HG03095 (cell line): ENCODE data around the gene MAPK10.
A peak's percentile ranks its signal among the peaks of the same experiment; 100 is the strongest.
"Not testable (repeated sequence)": the region's sequence is repeated elsewhere in the genome, so short reads cannot be mapped to it uniquely, and the experiment has no call there.

Experiments
- ATAC-seq: cut with Tn5 transposase; IDR thresholded peaks from one replicate; pipeline ENCODE4 v1.9.1; 2021; ENCODE audit warnings: moderate library complexity; ENCODE audit not compliant: unreplicated experiment

Gene MAPK10

DNA sequence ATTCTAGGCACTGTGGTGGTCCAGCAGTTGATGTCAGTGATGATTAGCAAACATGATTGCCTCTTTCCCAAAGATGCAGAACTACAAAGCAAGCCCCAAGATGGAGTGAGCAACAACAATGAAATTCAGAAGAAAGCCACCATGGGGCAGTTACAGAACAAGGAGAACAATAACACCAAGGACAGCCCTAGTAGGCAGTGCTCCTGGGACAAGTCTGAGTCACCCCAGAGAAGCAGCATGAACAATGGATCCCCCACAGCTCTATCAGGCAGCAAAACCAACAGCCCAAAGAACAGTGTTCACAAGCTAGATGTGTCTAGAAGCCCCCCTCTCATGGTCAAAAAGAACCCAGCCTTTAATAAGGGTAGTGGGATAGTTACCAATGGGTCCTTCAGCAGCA, 365.3 kb downstream of the MAPK10 start:
- no peak for ATAC-seq

GRCh38 chr4:85993641-85994040, 366.2 kb downstream of the MAPK10 start:
- no peak for ATAC-seq

DNA sequence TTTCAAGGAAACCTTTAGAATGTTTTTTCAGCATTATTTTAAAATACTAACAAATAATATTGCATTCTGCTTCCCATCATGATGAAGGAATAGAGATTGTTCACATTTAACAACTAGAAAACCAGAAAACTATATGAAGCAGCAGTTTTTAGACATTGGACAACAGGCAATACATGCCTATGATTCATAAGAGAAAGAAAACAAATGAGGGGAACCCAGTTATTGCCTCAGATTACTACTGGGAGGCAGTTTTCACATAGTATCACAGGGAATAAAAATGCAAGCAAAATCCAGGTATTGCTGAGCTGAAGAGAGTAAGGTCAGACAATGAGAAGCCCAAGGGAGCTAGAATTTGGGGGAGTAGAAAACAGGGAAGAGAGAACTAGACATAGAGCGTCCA, 373.6 kb downstream of the MAPK10 start:
- no peak for ATAC-seq

DNA sequence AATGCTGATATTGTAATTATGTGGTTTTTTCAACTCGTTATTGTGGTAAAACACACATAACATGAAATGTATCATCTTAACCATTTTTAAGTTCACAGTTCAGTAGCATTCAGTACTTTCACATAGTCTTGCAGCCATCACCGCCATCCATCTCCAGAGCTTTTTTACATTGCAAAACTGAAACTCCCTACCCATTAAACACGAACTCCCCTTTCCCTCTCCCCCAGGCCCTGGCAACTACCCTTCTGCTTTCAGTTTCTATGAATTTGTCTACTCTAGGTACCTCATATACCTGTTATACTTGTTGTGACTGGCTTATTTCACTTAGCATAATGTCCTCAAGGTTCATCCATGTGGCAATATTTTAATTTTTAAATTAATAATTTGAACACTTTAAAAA, 380.6 kb downstream of the MAPK10 start:
- ATAC-seq = peak; percentile 80

DNA sequence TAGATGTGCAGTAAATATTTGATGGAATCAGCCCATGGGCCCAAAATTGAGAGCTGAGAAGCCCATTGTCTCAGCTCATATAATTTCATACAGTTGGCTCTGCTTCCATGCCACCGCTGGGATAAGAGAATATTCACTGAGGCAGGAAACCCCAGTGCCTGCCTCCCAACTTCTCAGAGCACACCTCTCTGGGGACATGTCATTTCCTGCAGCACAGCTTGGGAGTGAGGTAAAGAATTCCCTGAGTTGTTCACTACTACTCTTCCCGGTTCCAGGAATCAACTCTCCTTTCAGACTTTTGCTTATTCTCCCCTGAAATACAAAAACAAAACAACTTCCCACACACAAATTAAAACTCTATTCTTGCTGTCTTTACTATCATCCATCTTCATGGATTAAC, 389.3 kb downstream of the MAPK10 start:
- no peak for ATAC-seq

DNA sequence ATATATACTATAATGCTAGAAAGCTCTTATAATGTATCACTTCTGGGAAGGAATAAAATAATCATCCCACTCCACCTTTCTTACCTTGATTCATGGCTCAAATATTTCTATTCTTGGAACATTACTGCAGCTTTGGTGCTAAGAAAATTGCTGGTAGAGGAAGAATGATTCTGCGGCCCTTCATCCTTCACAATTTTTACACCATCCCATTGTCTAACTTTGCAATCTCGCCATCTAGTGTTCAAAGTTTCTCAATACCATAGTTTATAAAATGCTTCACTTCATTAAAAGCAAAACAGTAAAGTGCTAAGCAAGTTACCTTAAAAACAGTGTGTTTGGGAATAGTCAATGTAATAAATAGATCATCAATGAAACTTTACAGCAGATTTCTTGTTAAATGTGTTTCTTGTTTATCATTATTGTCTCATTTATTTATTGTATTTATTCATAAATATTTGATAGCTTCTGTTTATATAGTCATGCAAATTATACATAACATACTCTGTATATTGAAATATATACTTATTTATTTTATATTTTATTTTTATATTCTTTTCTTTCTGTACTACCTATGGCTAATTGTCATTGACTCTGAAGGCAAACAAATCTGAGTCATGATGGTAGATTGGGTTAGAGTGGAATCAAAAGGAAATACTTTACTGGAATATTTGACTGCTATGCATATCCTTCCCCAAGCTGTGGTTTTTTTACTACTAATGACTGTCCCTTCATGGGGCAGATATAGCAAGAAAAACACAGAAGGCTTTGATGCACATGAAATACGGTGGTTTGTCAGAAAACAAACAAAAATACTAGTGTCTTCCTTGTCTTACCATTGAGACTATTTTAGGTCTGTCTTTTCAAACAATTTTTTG, 390.7 kb downstream of the MAPK10 start:
- ATAC-seq = no peak

DNA sequence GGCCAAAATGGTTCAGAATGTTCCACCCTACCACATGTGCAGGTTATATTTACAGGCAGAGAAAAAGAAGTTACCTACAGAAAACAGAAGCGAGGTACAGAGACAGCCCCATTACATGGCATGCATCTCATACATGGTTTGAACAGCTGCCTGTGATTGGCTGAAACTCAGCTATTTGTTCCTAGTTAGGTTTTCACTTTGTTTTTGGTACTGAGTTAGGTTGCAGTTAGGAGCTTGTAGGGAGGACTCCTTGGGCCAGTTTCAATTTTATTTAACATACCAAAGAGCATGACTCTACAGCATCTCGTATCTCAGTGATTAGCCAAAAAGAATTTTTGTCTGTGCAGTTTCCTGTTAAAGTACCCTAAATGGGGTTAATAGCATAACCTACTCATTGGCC, 392.0 kb downstream of the MAPK10 start:
- ATAC-seq = no peak

DNA sequence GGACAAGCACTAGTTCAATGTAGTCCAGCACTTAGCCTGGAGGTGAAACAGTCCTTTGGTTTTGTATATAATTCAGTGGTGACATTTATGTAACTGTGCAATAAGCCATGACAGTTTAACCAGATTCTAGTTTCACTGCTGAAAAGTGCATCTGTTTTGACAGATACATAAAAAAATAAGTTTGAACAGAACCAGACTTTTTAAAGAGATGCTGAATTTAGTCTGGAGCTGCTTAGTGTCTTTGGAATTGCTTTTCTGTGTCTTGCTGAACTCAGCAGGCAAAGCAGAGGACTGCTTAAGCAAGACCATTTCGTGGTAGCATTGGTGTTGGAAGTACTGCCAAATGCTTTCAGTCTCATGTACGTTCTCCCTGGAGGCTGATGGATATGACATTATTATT, 393.5 kb downstream of the MAPK10 start:
- no peak for ATAC-seq

DNA sequence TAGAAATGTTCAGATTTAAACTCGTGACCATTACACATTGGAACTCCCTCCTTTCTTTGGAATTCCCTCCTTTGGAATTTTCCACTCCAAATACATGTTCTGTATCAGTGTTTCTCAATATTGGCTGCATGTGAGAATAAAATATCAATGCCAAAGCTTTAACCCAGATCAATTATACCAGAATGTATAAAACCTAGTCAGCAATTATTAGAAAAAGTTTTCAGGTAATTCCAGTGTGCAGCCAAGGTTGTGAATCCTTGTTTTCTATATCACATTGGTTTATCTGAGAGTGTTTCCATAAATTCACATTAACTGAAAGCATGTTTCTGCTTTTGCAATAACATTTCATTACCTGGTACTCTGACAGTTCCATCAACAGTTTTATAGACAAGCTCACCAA, 394.3 kb downstream of the MAPK10 start:
- no peak for ATAC-seq

DNA sequence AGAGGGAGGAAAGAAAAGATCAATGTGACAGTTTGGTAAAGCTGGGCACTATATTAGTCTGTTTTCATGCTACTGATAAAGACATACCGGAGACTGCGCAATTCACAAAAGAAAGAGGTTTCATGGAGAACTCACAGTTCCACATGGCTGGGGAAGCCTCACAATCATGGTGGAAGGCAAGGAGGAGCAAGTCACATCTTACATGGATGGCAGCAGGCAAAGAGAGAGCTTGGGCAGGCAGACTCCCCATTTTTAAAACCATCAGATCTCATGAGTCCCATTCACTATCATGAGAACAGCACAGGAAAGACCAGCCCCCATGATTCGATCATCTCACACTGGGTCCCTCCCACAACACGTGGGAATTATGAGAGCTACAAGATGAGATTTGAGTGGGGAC, 394.8 kb downstream of the MAPK10 start:
- not testable (repeated sequence) for ATAC-seq

DNA sequence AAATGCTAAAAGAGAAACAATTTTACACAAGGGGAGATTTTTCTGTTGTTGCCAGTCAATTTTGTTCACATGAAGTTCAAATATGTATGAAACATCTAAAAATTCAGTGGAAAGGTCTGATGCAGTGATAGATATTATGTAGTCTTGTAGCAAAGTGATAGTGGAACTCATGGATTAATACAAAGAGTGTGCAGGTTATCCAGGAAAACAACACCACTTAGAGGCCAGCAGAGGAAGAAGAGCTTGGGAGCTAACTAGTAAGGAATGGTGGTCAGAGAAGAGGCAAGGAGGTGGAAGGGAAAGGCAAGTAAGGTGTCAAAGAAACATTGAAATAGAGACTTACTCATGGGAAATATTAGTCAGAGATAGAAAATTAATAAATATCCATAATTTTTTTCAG, 395.6 kb downstream of the MAPK10 start:
- ATAC-seq = no peak

DNA sequence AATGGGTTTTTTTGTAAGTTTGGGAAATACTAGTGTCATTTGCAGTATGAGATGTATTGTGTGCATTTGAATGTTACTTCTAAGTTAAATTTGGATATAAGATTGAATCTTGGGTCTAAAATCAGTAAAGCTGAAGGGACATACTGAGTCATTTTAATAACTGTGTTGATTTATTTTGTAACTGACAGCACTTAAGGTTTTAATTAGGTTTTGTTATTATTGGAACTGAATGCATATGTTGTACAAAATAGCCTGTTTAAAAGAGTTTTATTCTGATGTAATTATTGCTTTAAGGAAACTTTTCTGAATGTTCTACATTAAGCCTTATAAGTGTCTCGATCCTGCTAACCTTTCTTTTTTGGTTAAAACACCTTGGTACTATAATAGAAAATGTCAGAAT, 396.6 kb downstream of the MAPK10 start:
- no peak for ATAC-seq

DNA sequence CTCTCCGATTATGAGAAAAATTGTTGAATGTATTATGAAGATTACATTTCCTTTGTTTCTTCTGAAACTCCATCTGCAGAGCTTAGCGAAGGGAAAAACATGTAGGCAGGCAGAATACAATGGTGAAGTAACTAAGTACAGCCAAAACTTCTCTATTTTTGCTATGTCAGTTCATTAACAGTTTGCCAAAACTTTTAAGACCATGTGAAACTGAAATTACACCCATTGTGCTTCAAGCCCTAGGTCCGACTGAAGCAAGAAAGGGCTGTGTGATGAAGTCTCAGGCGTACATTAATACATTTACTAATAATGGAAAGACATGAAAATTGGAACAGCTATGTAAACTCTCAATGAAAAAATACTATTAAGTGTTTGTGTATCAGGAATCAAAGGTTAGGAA, 398.0 kb downstream of the MAPK10 start:
- ATAC-seq = no peak

GRCh38 chr4:85956293-85956945, 403.4 kb downstream of the MAPK10 start:
- no peak for ATAC-seq

GRCh38 chr4:85955620-85956292, 404.1 kb downstream of the MAPK10 start:
- ATAC-seq = no peak

DNA sequence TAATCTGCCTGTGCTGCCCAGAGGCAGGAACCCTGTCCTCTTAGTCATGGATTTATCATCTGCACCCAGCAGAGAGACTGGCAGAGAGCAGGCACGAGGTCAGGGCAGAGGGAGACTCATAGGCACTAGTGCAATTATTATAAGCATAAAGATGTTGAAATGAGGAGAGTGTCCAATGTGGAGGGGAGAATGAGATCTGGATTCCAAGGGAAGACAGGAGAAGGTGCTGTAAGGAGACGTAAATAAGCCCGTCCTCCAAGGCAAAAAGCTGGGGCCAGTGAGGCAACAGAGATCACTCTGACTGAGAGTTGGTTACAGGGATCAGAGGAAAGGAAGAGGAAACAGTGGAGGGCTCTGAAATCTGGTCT, 406.2 kb downstream of the MAPK10 start:
- ATAC-seq = no peak

GRCh38 chr4:85952972-85953650, 406.7 kb downstream of the MAPK10 start:
- no peak for ATAC-seq

- no peak for ATAC-seq
These were observed 407.3 kb downstream of the MAPK10 start for GRCh38 chr4:85952528-85952927.

GRCh38 chr4:85951099-85951498, 408.8 kb downstream of the MAPK10 start:
- ATAC-seq = no peak

DNA sequence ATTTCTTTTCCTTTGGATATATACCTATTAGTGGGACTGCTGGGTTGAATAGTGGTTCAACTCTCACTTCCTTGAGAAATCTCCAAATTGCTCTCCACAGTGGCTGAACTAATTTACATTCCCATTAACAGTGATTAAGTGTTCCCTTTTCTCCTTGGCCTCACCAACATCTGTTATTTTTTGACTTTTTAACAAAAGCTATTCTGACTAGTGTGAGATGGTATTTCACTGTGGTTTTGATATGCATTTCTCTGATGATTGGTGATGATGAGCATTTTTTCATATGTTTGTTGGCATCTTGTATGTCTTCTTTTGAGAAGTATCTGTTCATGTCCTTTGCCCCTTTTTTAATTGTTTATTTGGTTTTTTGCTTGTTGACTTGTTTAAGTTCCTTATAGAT, 413.0 kb downstream of the MAPK10 start:
- ATAC-seq = no peak

DNA sequence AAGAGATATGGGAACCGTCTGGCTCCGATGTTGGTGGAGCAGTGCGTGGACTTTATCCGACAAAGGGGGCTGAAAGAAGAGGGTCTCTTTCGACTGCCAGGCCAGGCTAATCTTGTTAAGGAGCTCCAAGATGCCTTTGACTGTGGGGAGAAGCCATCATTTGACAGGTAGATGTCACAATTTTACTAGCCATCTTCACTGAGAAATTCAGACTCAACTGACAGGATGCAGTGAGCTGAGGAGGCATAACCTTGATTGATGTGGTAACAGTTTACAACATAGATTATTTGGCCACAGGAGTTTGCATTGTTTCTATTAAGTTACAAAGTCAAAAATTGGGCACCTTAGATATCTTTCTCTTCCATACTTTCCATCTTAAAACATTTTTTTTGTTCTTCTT, 417.7 kb downstream of the MAPK10 start:
- no peak for ATAC-seq
